HL-60 (cell line): Measurements from ENCODE around the gene ADAM33.

Experiments used
- POLR2AphosphoS5 ChIP-seq: IDR thresholded peaks from 2 replicates; pipeline ENCODE4 v1.6.1; 2012; ENCODE audit warnings: low read depth
- SPI1 ChIP-seq: IDR thresholded peaks from 2 replicates; pipeline ENCODE4 v1.6.1; 2012; ENCODE audit warnings: low read depth, mild to moderate bottlenecking, borderline replicate concordance
- TF ChIP-seq, protein P1 (sequence below): IDR thresholded peaks from one replicate; pipeline ENCODE4 v1.5.1; 2011; ENCODE audit warnings: low read length, control low read depth, inconsistent platforms; ENCODE audit not compliant: insufficient read depth
- TF ChIP-seq, protein P2 (sequence below): IDR thresholded peaks from 2 replicates; pipeline ENCODE4 v1.6.1; 2012; ENCODE audit warnings: low read depth; ENCODE audit not compliant: insufficient replicate concordance

DNA sequence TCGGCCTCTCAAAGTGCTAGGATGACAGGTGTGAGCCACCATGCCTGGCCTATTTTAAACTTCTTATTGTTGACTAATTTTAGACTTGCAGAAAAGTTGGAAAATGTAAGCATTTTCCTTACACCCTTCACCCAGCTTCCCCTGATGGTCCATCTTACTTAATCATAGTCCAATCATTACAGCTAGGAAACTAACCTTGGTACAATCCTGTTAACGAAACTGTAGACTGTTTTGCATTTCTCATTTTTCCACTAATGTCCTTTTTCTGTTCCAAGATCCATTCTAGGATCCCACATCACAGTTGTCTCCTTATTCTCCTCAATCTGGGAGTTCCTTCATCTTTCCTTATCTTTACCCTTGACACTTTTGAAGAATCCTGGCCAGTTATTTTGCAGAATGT, 18.0 kb downstream of the ADAM33 start:
- TF ChIP-seq, protein P1, sequence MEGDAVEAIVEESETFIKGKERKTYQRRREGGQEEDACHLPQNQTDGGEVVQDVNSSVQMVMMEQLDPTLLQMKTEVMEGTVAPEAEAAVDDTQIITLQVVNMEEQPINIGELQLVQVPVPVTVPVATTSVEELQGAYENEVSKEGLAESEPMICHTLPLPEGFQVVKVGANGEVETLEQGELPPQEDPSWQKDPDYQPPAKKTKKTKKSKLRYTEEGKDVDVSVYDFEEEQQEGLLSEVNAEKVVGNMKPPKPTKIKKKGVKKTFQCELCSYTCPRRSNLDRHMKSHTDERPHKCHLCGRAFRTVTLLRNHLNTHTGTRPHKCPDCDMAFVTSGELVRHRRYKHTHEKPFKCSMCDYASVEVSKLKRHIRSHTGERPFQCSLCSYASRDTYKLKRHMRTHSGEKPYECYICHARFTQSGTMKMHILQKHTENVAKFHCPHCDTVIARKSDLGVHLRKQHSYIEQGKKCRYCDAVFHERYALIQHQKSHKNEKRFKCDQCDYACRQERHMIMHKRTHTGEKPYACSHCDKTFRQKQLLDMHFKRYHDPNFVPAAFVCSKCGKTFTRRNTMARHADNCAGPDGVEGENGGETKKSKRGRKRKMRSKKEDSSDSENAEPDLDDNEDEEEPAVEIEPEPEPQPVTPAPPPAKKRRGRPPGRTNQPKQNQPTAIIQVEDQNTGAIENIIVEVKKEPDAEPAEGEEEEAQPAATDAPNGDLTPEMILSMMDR = no peak
- TF ChIP-seq POLR2AphosphoS5 = no peak
- TF ChIP-seq, protein P2, sequence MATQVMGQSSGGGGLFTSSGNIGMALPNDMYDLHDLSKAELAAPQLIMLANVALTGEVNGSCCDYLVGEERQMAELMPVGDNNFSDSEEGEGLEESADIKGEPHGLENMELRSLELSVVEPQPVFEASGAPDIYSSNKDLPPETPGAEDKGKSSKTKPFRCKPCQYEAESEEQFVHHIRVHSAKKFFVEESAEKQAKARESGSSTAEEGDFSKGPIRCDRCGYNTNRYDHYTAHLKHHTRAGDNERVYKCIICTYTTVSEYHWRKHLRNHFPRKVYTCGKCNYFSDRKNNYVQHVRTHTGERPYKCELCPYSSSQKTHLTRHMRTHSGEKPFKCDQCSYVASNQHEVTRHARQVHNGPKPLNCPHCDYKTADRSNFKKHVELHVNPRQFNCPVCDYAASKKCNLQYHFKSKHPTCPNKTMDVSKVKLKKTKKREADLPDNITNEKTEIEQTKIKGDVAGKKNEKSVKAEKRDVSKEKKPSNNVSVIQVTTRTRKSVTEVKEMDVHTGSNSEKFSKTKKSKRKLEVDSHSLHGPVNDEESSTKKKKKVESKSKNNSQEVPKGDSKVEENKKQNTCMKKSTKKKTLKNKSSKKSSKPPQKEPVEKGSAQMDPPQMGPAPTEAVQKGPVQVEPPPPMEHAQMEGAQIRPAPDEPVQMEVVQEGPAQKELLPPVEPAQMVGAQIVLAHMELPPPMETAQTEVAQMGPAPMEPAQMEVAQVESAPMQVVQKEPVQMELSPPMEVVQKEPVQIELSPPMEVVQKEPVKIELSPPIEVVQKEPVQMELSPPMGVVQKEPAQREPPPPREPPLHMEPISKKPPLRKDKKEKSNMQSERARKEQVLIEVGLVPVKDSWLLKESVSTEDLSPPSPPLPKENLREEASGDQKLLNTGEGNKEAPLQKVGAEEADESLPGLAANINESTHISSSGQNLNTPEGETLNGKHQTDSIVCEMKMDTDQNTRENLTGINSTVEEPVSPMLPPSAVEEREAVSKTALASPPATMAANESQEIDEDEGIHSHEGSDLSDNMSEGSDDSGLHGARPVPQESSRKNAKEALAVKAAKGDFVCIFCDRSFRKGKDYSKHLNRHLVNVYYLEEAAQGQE = no peak
- TF ChIP-seq SPI1 = no peak
